ENCODE results near the gene ANO1. TPM values are rescaled to one million over a fixed set of nuclear protein-coding genes. Genes with fewer than 3 reads are reported as not detected.

Gene ANO1
- total and polyA plus RNA-seq, 2 of the 8 experiments (the other 6 are each of a cell fraction or from before 2014, with no cell fraction given): 4.7 to 5.0 TPM

DNA sequence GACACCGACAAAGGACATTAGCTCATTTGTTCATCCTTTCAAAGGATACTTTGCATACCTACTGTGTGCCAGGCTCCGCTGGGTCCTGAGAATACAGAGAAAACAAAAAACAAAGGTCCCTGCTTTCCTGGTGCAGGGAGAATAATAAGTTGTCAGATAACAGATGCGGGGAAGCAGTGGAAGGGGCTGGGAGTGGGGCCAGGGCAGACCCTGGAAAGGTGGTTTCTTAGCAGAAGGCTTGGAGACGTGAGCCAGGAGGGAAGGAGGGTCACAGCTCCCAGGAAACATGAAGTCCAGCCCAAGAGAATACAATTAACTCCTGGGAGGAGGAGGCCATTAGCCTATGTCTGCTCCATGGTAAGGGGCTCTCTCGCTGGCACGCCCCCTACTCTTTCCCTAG, 9.8 kb upstream of the ANO1 start (continued):
- no peak for TF ChIP-seq RAD21 (IDR thresholded peaks at IDR 0.05 in 1 of 2, conservative IDR thresholded peaks at IDR 0.05 in 1 of 2; ENCODE audit: low read depth in 2 of 2, low read length in 2 of 2)
- no peak for TF ChIP-seq TCF12 (IDR thresholded peaks at IDR 0.05; ENCODE audit: low read depth, low read length)
- TF ChIP-seq CEBPB (IDR thresholded peaks at IDR 0.05; ENCODE audit: low read depth, low read length): no peak
